NCI-H187 (cell line): ENCODE measurements around the gene RALGPS1.
"Not testable (repeated sequence)": the region's sequence is repeated elsewhere in the genome, so short reads cannot be mapped to it uniquely, and the experiment has no call there.

ENCODE experiments used
- DNase-seq, 2 experiments: peaks; one replicate each; lab custom pipeline; 2025; lab: John Stamatoyannopoulos, UW

RALGPS1 gene

GRCh38 chr9:127139071-127139731, 224.6 kb downstream of the RALGPS1 start:
- no peak for DNase-seq

- no peak for DNase-seq
Measured at GRCh38 chr9:127139775-127140174, 225.2 kb downstream of the RALGPS1 start.

DNA sequence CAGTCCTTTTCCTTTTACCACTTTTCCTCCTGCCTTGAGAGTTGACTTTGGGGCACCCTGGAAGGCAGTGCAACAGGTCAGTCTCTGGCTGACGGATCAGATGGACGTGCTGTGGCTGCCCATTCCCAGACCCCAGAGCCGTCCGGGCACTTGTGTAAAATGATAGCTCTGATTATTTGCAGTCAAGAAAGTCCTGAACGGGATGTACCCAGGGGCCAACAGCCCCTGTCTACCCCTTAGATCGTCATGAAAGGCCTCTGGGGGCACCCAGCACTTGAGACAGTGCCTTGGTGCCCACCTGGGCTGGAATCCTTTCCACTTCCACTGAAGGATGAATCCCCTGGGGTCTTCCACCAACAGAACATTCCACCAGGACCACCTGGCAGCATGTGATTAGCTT, 225.6 kb downstream of the RALGPS1 start:
- no peak for DNase-seq

GRCh38 chr9:127140842-127141675, 226.5 kb downstream of the RALGPS1 start:
- DNase-seq = no peak

DNA sequence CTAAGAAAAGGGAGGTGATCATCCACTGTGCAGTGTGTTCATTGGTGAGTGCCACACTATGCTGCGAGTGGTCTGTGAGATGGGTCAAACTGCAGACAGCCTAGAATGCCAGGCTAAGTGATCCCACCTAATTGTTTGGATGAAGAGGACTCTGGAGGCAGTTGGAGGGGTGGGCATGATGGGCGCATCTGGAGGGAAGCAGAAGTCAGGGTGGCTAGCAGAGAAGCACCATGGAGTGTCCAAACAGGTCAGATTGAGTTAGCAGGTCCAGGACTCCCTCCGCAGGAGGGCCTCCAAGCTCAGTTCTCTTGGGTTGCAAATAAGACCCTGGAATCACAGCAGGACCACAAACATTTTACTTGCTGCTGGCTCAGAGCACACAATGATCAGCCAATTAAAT, 227.7 kb downstream of the RALGPS1 start:
- DNase-seq = no peak

DNA sequence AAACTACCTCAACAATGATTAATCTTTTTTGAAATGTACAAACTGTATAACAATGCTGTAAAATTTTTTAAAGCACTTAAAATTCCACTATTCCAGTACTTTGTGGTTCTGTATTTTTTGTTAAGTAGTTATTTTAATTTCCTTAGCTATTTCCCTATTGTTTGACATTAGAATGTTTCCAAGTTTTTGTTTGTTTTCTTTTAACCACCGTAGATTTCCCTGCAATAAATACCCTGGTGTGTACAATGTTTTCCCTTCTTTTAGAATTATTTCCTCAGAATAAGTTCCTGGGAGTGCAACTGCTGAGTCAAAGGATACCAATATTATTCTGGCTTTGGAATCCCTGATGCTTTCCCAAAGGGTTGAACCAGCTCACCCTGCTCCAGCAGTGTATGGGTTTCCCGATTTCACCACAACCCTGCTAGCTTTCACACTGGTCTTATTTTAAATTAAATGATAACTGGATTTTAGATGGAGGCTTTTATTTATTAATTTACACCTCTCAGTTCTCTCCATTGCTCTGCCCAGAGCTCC, 228.4 kb downstream of the RALGPS1 start:
- DNase-seq = no peak

DNA sequence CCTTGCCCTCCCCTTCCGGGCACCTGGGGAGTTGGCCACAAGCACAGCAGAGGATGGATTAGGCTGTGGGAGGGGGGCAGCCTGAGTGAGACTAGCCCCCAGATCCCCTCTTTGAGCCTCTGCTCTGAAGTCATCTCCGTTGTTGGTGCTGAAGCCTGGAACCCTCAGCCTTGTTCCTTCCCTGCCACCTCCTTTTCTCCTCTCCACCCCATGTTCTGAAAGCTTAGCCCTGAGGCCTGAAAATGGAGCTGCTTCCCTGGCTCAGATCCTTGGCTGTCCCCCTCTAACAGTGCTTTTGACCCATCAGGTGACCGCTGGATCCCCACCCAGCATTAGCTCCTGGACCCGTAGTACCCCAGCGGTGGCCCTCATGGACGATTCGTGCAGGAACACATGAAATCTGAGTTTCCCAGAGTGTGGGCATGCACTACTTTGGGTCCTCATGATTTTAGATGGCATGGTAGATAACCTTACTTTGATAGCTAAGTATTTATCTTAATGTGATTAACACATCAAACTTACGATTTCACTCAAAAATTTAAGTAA, 229.4 kb downstream of the RALGPS1 start:
- no peak for DNase-seq

GRCh38 chr9:127144670-127145445, 230.3 kb downstream of the RALGPS1 start:
- DNase-seq = no peak

DNA sequence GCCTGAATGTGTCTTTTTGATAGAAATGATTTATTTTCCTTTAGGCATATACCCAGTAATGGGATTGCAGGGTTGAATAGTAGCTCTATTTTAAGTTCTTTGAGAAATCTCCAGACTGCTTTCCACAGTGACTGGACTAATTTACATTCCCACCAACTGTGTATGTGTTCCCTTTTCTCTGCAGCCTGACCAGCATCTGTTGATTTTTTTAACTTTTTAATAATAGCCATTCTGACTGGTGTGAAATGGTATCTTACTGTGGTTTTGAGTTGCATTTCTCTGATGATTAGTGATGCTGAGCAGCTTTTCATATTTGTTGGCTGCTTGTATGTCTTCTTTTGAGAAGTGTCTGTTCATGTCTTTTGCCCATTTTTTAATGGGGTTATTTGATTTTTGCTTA, 232.3 kb downstream of the RALGPS1 start:
- not testable (repeated sequence) for DNase-seq

DNA sequence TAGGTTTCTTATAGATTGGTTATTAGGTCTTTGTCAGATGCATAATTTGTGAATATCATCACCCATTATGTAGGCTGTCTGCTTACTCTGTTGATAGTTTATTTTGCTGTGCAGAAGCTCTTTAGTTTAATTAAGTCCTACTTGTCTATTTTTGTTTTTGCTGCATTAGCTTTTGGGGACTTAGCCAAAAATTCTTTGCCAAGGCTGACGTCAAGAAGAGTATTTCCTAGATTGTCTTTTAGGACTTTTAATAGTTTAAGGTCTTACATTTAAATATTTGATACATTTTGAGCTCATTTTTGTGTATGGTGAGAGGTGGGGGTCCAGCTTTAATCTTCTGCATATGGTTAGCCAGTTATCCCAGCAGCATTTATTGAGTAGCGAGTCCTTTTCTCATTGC, 232.7 kb downstream of the RALGPS1 start:
- no peak for DNase-seq

- DNase-seq = no peak
Measured at GRCh38 chr9:127148014-127148413, 233.4 kb downstream of the RALGPS1 start.

- DNase-seq = no peak
Measured at GRCh38 chr9:127149010-127149409, 234.4 kb downstream of the RALGPS1 start.

DNA sequence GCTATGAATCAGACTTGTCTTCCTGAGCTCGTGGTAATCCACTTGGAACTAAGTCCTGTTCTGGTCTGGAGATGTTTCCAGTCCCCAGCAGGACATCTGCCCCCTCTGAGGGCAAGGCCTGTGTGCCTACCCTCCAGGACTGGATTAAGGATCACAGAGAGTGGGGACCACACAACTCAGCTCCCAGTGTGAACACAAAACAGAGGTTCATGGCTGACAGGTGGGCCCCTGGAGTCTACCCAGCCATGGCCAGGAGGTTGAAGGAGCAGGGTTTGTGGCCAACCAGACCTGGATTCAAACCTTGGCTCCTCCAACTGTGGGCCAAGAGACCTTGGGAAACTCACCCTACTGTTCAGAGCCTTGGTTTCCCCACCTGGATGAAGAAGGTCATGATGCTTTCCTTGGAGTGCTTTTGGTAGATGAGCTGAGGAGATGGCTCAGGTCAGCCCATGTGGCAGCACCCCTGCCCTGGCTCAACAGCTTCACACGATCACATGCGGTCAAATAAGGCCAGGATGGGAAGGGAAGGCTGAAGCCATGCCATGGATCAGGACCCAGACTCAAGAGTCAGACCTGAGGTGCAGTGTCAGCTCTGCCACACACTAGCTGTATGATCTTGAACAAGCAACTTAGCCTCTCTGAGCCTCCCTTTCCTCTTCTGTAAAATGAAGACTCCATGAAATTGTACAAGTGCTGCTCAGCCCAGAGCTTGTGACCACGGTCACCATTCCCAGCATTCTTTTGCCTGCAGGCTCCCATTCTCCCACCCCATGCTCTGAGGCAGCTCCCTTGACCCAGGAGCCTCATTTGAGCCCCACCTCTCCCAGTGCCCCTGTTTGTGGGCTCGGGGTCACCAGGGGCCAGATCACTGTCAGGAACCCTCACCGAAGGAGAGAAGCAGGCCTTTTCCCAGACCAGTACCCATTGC, 235.1 kb downstream of the RALGPS1 start:
- no peak for DNase-seq

DNA sequence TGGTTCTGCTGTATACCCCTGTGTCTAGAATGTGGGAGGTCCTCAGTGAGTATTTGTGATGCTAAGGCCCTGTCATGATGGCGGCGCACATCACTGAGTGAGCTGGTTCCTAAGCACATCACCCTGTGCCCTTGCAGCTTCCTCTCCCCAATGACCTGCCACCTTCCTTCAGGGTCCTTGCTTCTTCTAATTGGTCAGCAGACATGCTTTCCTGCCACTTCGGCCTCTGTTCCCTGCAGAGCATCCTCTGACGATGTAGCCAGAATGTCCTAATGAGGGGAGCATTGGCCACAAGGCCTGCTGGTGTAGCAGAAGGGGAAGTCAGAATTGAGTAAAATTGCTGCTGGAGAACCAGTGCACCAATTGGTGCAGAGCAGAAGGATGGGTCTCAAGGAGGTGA, 238.9 kb downstream of the RALGPS1 start:
- no peak for DNase-seq

GRCh38 chr9:127154003-127154389, 239.4 kb downstream of the RALGPS1 start:
- DNase-seq = no peak

- DNase-seq = peak; percentile 11 to 39
Measured at GRCh38 chr9:127154390-127155191, 240.0 kb downstream of the RALGPS1 start.

- no peak for DNase-seq
Measured at GRCh38 chr9:127155314-127155960, 240.9 kb downstream of the RALGPS1 start.

- DNase-seq = no peak
Measured at GRCh38 chr9:127158786-127159324, 244.3 kb downstream of the RALGPS1 start.

DNA sequence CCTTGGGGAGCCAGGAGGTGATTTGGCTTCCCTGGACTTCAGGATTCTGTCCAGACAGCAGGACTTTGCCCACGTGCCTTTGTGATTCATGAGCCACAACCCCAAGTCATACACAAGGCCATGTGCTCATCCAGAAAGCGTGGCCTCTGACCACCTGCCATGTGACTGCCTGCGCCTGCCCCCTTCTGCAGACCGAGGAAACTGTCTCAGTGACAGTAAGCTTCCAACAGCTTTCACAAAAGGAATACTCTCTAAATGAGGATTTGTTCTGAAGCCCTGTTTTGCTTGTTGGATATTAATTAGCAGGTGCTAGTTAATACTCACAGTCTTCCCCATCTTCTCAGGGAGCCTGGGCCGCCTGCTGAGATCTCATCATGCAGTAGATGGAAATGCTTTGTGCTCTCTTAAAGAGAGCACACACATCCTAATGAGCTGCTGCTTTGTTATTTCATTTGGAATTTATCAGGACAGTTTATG, 244.8 kb downstream of the RALGPS1 start:
- DNase-seq = no peak
